GM12865 (cell line): Measurements from ENCODE around the gene WNT3A.

Source experiments
- DNase-seq: peaks from one replicate; pipeline ENCODE4 v3.0.0; 2010; ENCODE audit warnings: low read depth
- H3K4me3 ChIP-seq: 2 replicates; pipeline ENCODE4 v1.5.1; 2011; ENCODE audit warnings: mild to moderate bottlenecking, low read depth, low read length, control low read depth
- CTCF ChIP-seq: IDR thresholded peaks from 2 replicates; pipeline ENCODE4 v1.5.1; 2011; ENCODE audit warnings: low read length, control low read depth, low read depth, inconsistent platforms; ENCODE audit not compliant: insufficient read depth; ENCODE audit errors: missing control alignments

WNT3A gene

GRCh38 chr1:228085287-228085951 lies 78.6 kb downstream of the WNT3A start:
- peak overlapping the region; percentile 80; the same call in 1 of the 2 replicates for H3K4me3 ChIP-seq
- no peak for DNase-seq
- TF ChIP-seq CTCF: no peak

DNA sequence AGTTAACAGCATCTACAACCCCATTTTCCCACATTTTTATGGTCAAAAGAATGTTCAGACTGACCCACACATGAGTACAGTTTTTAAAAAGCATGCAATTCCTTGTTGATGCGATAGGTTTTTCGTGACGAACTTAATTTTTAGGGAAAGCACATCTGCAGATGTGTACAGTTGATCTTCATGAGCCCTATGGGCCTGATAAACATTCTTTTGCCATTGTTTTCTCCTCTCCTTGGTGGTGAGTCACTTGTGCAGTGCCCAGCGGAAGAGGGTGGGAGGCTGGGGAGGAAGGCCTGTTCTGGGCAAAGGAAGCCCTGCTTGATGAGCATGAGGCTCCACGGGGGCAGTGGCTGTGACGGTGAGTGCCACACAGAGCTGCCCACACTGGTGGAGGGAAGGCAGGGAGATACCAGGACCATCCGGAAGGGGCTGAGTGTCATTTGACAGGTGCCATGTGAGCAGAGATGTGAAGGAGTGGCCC lies 81.0 kb downstream of the WNT3A start:
- no peak overlapping the region for H3K4me3 ChIP-seq
- DNase-seq: no peak
- no peak for TF ChIP-seq CTCF

DNA sequence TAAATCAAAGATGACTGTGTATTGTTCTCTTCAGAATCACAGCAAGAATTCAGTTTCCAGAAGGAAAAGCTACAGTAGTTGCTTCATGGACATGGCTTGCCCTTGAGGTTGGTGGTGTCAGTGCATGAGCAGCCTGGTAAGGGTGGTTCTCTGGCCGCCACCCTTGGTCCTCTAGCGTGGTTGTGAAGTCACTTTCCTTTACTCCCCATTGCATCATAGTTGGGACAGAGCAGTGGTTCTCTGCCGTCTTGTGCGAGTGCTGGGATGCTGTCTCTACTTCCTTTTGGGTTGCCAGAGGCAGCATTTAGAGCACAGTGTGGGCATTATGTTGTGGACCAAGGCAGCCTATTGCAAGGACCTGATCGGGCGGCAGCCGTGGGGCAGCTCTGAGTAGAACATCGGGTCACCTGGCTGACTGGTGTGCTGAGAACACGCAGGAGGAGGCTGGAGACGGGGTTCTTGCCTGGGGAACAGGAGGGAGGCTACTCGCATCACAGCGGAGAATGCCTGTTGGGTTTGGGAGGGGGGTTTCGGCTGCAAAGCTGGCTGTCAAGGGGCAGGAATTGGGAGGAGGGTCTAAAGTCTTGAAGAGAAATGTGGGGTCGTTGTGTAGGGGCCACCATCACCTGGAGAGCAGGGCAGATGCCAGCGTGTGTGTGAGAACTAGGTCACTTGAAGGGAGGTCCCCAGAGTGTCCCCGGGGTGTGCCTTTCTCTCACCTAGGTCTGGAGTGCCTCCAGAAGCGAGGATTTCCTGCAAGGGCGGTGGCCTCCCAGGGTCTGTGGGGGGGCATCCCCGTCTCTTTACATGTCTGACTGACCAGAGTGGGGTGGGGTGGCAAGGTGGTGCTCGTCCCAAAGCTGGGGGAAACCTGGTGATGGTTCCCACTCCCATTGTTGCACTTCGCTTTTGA lies 82.0 kb downstream of the WNT3A start:
- no peak for TF ChIP-seq CTCF
- H3K4me3 ChIP-seq: no peak overlapping the region
- DNase-seq: no peak

- no peak for DNase-seq
- H3K4me3 ChIP-seq: no peak overlapping the region
- TF ChIP-seq CTCF: no peak
Measured at GRCh38 chr1:228089519-228090380, 83.0 kb downstream of the WNT3A start.

DNA sequence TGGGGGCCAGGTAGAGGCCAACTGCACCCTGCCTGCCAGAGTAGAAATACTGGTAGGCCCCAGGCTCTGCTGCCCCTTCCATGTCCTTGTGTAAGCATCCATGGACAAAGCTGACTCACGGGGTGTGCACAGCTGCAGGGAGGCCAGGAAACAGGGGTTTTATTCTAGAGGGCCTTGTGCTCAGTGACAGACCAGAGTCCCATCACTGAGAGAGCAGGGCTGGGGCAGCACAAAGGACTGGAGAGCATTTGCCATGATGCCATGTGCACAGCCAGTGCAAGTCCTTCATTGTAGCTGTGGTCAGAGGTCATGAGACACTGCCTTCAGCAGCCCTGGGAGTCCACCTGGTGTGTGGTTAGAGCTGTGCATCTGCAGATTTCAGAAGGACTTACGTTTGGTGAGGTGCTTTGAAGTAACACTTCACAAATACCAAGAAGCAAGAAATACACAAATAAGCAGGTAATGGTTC lies 83.8 kb downstream of the WNT3A start:
- H3K4me3 ChIP-seq: no peak overlapping the region
- DNase-seq: no peak
- TF ChIP-seq CTCF: no peak

DNA sequence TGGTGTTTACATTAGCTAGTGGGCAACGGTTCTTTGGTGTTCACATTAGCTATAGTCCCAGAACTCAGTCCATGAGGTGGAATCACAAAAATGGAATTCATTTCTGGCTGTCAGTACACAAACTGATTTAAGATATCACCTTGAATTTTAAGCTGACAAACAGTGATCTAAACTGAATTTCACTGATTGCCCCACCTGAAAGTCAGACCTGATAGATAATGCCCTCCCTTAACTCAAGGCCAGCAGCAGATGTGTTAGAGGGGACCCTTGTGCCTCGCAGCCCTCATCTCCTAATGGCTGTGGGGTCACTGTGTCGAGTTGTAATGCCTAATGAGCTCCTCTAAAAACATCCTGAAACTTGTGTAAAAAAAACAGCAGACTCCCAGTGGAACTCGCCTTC lies 84.3 kb downstream of the WNT3A start:
- no peak for TF ChIP-seq CTCF
- DNase-seq: peak; percentile 0
- H3K4me3 ChIP-seq: no peak overlapping the region
